Activated gamma-delta T cell (primary cell): ENCODE measurements around the gene PRDX5.

Experiments used
- DNase-seq: peaks from one replicate; lab custom pipeline; 2025; lab: John Stamatoyannopoulos, UW

PRDX5 gene

DNA sequence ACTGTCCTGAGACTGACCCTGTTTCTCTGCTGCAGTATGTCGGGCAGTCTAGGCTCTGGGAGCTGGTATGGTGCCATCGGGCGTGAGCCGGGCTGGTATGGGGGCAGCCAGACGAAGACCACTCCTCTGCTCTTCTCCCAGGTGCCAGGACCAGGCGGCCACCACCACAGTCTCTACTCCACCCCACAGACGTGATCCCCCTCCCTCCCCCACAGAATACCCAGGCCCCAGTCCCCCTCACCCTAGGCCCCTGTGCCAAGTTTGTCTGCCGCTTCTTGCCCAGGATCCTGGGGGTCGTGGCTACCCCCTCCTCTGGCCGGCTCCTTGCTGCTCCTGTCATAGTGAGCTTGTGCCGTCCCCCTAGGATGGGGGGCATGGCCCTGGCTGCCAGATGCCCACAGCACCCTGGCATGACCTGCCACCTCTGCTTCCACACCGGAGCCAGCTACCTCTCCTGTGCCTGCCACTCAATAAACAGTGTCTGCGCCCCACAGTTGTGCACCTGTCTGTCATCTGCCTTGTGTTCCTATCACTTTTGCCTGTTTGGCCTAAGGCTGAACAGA lies 28.8 kb upstream of the PRDX5 start:
- DNase-seq, result no peak

DNA sequence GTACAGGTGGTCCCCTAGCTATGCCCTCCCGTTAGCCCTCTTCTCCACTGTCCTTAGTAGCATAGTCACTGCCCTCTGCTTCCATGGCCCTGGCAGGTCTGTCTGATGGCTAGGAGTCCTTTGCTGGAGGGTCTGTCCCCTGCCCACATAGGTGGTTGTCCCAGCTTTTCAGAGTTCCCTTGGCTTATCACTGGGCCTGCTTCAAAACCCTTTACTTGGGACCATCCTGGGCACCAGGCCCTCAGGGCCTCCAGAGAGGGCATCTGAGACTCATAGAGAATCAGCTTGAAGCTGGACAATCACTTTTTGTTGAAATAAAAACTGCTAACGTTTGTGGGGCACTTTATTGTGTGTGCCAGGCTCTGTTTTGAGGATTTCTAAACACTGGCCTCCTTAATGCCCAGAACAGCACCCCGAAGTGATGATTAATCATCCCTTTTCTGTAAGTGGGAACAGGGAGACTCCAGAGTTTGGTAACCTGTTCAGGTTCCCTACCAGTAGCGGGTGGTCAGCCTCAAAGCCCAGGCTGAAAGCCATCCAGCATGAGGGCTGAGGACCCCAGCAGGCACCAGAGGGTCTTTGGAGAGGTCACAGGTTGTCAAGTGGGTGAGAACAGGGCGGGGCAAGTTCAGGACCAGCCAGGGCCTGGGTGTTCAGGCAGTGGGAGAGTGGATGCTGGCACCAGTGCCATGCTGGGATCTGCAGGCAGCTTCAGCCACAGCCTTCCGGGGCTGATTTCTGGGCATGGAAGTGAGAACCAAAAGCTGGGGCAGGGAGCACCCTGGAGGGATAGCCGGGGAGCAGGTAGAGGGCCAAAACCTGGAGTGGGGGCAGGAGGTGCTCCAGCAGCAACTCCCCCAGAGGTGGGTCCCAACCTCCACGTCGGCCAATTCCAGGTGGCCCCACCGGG lies 27.3 kb upstream of the PRDX5 start:
- DNase-seq, result no peak

DNA sequence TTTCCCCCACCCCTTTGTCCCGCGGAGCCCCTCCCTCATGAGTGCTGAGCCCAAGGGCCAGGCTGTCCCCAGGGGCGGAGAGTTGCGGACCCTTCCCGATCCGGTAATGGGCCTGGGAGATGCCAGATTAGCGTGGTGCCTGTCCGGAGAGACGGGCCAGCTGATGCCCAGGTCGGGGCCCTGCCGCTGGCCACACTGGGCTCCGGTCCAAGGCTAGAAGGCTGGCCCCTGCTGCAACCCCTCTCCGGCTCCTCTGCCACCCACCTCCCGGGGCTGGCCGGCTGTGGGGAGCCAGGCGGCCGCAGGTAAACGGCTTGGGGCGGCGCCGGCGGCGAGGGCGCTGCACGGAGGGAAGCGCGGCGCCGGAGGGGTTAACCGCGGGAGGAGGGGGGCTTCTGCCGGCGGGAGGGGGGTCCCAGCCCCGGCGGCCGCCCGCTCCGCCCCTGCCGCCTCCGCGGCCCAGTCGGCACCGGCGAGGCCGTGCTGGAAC lies 26.6 kb upstream of the PRDX5 start, which contains the start of gene KCNK4:
Gene KCNK4, plus strand, starts transcription at position 41 of the 490 bp plus-strand sequence. CDS start 1,717 bp downstream, outside the sequence.
- DNase-seq, result no peak

DNA sequence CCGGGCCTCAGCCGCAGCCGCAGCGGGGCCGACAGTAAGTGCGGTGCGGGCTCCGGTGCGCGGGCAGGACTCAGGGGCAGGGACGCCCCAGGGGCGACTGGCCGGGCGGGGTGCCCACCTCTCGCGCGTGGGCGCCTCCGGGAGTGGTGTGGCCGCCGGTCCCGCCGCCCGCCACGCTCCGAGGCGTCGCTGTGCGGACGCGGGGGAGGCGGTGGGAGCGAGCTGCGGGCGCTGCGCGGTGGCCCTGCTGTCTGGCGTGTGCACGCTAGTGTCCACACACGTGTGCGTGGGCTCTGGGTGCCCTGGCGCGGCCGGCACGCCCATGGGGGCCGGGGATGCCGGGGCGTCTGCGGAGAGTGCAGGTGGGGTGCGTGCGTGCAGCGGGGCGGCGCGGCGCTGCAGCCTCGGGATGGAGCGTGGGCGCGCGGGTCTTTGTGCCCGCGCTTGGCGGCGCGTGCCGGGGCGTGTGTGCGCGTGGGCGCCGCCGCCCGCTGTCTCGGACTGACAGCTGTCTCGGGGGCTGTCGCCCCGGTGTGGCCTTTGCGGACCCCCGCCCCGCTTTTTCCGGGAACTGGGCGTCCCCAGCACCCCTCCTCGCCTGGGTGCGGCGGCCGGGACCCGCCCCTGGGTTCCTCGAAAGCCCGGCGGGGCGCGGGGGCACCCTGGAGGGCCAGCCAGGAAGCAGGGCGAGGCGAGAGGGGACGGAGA lies 26.0 kb upstream of the PRDX5 start:
- no peak for DNase-seq

DNA sequence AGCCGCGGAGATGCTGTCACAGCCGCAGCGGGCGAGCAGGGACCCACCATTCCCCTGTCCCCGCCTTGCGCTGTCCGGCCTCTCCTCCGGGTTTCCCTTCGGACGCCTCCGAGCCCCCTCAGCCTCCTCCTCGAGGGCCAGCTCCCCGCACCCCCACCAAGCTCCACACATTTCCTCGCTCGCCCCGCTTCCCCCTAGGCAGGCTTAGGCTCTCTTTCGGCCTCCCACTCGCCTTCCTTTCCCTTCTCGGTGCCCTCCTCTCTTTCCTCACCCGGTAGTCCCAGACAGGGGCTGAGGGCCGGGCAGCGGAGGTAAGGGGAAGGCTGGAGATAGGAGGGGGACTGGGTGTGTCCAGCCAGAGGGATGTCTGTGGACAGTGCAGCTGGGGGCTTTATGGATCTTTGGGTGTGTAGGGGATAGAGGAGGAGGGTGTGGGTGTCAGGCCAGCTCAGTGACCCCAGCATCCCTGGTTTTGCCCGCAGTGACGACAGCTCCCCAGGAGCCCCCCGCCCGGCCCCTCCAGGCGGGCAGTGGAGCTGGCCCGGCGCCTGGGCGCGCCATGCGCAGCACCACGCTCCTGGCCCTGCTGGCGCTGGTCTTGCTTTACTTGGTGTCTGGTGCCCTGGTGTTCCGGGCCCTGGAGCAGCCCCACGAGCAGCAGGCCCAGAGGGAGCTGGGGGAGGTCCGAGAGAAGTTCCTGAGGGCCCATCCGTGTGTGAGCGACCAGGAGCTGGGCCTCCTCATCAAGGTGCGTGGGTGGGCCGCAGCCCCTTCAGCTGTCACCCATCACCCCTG lies 25.3 kb upstream of the PRDX5 start:
- DNase-seq, result no peak

DNA sequence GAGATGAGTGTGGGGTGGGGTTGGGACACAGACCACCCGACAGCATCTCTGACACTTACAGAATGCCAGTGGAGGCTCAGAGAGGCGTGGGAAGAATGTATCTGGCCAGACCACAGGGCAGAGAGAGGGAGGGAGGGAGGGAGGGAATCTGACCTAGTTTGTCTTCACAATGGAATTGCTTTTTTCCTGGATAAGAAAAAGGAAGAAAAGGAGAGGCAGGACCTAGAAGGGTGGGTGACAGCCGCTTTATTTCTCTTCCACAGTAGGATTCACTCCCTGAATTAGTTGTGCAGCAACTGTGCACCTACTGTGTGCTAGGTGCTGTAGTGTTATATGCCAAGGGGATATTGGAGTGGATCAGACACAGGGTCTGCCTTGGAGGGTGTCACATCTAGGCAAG lies 23.1 kb upstream of the PRDX5 start:
- no peak for DNase-seq

DNA sequence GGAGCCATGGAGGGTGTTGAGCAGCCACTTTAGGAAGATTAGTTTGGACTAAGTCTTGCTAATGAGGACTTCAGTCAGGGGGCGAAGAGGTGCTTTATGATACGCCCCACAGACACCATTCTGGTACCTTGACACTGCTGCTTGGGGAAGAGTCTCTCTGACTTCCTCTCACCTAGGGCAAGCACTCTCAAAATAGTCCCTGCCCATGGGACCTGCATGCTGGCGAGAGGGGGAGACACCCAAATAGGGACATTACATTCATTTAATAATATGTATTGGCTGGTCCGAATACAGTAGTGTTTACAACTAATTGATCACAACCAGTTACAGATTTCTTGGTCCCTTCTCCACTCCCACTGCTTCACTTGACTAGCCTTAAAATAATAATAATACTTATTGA lies 22.2 kb upstream of the PRDX5 start:
- DNase-seq, result no peak

DNA sequence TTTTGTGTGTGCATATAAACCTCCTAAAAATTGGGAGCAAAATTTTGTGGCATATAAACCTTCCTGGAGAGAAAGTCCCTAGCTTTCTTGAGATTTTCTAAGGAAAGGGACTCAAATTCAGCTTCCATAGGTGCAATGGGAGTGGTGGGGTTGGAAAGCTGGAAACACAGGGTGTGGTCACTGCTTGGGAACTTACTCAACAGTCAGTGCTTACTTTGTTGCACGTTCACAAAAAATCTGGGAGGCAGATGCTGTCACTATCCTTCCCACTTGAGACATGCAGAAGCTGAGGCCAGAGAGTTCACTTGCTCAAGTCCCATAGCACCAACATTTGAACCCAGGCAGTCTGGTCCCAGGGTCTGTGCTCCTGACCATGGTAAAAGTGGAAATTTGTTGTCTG lies 21.7 kb upstream of the PRDX5 start:
- no peak for DNase-seq

DNA sequence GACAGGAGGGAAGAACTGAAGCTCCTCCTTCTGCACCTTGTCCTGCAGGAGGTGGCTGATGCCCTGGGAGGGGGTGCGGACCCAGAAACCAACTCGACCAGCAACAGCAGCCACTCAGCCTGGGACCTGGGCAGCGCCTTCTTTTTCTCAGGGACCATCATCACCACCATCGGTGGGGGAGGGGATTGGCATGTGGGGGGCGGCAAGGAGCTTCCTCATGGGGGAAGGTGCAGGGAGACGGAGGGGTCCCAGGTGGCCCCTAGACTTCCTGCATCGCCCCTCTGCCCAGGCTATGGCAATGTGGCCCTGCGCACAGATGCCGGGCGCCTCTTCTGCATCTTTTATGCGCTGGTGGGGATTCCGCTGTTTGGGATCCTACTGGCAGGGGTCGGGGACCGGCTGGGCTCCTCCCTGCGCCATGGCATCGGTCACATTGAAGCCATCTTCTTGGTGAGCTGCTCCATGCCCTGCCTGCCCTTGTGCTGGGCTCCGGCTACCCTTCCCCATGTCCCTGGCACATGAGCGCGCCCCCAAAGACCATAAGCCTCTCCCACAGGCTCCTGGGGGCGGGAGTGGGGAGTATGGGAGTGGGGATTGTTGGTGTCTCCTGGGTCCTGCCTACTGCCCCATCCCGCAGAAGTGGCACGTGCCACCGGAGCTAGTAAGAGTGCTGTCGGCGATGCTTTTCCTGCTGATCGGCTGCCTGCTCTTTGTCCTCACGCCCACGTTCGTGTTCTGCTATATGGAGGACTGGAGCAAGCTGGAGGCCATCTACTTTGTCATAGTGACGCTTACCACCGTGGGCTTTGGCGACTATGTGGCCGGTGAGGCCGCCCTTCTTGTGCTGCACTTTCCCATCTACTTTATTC lies 20.9 kb upstream of the PRDX5 start:
- no peak for DNase-seq

DNA sequence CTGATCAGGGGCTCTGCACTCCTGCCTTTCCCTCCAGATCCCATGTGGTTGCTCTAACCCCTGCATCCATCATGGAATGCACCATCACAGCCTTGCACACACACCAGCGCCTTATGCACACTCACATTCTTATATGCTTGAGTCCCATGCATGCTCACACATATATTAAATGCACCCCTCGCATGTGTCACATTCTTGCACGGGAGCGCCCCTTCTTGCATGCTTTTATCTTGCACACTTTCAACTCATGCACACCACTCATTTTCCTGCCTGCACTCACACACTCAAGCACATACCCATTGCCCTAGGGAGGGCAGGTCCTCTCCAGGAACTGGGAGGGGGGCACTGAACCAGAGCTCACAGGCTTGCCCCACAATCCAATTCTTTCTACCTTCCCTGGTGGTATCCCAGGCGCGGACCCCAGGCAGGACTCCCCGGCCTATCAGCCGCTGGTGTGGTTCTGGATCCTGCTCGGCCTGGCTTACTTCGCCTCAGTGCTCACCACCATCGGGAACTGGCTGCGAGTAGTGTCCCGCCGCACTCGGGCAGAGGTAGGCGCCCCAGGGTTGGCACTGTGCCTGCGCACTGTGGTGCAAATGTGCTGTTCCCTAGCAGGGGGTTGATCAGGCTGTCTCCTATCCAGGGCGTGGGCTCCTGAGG lies 20.1 kb upstream of the PRDX5 start:
- no peak for DNase-seq

DNA sequence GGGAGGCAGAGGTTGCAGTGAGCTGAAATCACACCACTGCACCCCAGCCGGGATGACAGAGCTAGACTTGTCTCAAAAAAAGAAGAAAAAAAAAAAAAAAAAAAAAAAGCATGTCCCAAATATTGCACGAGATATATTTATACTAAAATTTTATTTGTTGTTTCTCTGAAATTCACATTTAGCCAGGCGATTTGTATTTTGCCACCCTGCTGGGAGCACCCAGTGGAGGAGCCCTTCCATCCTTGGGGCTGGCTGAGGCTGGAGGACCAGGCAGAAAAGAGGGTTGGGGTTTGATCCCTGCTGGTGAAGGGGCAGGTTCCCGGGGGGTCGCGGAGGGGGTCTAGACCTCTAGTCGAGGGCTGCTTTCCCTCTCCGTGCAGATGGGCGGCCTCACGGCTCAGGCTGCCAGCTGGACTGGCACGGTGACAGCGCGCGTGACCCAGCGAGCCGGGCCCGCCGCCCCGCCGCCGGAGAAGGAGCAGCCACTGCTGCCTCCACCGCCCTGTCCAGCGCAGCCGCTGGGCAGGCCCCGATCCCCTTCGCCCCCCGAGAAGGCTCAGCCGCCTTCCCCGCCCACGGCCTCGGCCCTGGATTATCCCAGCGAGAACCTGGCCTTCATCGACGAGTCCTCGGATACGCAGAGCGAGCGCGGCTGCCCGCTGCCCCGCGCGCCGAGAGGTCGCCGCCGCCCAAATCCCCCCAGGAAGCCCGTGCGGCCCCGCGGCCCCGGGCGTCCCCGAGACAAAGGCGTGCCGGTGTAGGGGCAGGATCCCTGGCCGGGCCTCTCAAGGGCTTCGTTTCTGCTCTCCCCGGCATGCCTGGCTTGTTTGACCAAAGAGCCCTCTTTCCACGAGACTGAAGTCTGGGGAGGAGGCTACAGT lies 18.7 kb upstream of the PRDX5 start:
- no peak for DNase-seq

DNA sequence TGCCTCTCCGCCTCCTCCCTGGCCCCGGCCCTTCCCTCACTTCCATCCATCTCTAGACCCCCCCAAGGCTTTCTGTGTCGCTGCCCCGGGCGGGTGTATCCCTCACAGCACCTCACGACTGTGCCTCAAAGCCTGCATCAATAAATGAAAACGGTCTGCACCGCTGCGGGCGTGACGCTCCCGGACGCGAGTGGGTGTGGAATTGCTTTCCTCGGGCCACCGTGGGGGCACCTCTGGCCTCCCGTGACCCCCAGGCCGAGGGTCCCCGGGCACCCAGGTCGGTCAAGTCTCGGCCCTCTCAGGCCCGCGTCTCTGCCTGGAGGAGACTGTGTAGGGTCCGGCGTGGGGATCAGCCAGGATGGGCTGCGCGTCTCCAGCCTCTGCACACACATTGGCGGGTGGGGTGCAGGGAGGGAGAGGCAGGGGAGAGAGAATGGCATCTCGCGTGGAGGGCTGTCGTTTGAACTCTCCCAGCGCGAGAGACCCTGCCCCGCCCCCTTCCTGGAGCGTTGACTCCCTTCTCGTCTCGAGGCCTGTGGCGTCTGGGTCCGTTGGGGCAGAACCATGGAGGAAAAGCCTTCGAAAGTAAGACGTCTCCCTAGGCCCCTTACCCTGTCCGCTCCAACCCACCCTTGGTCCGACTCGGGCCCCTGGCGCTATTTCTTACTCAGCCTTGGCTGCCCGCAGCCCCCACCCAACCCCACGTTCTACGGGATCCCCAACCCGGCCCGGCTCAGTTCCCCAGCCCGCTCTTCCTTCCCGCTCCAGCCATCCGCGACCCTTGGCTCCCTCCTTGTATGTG lies 17.9 kb upstream of the PRDX5 start, which contains the start of gene CATSPERZ:
Gene CATSPERZ, plus strand, starts transcription at position 512 of the 802 bp plus-strand sequence. Its CDS starts 53 bp downstream, at position 565.
- no peak for DNase-seq

DNA sequence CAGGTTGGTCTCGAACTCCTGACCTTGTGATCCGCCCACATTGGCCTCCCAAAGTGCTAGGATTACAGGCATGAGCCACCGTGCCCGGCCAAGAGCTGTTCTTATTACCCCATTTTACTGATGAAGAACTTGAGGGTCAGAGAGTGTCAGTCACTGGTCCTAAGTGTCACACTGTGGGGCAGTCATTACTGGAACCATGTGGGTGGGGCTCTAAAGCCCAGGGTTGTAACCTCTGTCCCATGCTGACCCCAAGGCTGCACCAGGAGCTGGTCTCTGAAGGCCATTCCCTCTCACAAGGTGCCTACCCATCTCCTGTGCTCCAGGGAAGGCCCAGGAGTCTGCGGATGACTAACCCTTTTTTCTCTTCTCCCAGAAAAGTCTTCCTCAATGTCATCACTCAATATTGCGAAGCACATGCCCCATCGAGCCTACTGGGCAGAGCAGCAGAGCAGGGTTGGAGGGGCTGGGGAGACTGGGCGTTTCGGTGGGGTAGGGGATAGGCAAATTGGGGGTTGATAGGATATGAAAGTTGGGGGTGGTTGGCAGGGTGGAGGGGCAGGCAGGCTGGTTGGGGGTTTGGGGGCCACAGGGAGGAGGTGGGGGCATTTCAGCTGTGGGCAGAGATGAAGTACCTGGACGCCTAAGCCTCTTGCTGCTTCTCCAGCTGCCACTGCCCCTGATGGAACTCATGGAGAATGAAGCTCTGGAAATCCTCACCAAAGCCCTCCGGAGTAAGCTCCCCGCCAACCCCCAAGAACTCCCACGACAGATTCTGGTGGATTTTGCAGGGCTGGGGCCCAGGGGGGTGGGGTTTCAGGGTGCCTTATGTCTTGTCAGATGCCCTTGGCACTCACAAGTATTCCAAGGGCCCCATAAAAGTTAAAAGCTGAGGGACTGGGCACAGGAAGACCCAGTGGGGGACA lies 14.6 kb upstream of the PRDX5 start:
- DNase-seq, result no peak

DNA sequence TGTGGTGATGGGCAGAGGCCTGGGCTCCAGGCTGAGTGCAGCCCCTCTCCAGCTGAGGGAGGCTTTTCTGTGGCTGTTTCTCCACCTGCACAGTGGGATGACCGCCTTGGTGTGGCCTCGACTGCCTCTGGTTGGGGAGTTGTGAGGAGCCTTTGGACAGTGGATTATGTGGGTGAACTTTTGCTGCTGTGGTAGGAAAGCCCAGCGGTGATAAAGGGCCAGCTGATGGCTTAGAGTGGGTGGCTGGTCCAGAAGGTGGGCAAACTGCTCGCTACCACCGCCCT lies 13.9 kb upstream of the PRDX5 start:
- DNase-seq, result no peak

DNA sequence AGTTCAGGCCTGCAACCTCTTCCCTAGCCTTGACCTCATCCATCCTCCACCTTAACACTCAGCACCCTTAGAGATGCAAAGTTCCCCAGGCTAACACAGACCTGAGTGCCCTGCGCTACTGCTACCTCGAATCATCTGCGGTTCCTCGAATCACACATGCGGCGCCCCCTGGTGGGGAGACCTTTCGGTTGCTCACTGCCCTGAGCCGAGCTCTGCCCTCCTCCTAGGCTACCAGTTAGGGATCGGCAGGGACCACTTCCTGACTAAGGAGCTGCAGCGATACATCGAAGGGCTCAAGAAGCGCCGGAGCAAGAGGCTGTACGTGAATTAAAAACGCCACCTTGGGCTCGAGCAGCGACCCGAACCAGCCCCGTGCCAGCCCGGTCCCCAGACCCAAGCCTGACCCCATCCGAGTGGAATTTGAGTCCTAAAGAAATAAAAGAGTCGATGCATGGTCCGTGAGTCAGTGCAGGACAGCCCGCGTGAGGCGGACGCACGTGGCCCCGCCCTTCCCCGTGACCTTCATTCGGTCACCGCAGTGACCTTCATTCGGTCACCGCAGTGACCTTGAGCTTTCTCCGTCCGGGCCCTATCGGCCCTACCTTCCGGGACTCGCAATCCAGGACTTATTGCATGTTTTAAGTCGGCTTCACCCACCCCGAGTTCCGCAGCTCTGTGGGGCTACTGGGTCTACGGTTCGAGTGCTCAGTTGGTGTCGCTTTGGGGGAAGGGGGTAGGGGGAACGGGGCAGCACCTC lies 13.4 kb upstream of the PRDX5 start:
- DNase-seq, result peak; percentile 61

DNA sequence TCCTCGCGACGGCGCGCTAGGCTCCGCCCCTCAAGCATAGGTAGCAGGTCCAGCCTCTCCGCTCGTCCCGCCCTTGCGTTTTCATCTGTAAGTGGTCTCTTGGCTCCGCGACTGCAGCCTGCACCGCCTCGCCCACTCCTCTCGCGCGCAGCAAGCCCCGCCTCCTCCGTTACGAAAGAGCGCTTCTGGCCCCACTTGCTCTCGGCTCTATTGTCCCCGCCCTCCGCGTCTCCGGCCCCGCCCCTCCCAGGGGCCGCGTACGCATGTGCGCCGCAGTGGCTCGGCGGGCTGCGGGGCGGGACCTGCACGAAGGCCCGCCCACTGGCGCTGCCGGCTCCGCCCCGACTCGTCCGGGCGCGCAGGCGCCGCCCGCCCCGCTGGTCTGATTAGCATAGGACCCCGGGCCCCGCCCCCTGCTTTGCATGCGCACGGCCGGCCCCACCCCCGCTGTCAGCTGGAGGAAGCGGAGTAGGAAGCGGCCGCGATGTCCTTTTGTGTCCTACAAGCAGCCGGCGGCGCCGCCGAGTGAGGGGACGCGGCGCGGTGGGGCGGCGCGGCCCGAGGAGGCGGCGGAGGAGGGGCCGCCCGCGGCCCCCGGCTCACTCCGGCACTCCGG lies 12.7 kb upstream of the PRDX5 start, which contains the start of gene ESRRA:
Gene ESRRA, plus strand, starts transcription at position 450 of the 616 bp plus-strand sequence. CDS start 1,656 bp downstream, outside the sequence.
- peak; percentile 100 for DNase-seq
